ENCODE measurements around the gene WDR83.

WDR83 gene

DNA sequence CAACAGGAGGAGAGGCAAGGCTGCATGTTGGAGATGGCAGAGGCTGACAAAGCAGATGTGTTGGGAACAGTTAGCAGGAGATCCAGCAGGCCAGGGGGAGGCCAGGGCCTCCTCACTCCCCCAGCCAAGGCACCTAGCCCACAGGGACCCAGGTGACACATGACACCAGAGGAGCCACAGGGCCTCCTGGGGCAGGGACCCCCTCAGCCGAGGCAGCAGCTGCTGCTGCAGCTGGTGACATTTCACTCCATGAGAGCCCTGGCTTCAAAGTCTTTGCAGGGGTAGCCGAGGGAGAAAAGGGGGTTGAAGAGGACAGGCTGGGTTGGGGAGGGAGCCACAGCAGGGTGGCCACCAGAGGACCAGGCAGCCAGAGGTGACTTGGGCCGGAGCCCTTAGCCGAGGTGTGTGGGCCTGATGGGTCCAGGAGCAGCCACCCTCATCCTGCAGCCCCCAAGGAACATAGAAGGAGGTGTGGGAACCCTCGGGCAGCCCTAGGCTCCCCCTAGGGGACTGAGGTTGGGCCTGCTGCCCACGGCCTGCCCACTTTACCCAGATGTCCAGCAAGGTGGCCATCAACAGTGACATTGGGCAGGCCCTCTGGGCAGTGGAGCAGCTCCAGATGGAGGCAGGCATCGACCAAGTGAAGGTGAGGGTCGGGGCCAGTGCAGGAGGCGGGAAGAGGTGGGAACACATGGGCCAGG, 21.0 kb downstream of the WDR83 start, which contains the start of gene GNG14:
TSS of gene GNG14 (plus strand) at position 503 of the 701 bp plus-strand sequence. CDS start at position 554, 51 bp downstream.
- H3K14ac ChIP-seq (ENCODE audit: low read length) = no peak within 1 kb of the TSS

DNA sequence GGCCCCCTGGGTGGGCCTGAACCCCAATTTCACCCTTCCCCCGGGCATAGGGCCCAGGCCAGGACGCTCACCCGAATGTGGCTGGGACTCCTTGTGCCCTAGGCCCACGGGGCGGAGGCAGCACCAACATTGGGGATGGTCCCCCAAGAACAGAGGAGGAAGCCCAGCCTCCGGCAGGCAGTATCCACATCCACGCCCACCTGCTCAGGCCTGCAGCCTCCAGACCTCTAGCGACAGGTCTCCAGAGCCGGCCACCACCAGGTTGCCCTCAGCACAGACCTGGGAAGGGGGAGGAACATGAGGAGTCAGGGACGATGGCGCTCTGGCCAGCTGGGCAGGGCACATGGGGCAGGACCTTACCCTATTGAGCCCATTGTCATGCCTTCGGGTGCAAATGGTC, 22.4 kb downstream of the WDR83 start:
- no peak for DNase-seq
- Histone ChIP-seq H3K9ac (ENCODE audit: low read length) (no peak overlapping the region), H3K4me1 (ENCODE audit: control insufficient read depth in 1 of 2, insufficient read depth in 2 of 2, low read length in 2 of 2) (no peaks in the 10 kb centered on the region), H2BK120ac (ENCODE audit: insufficient read depth, low read length, poor library complexity) (no peak overlapping the region), H3K27ac (ENCODE audit: low read depth, low read length) (no peak overlapping the region), H3K79me2 (ENCODE audit: control insufficient read depth, insufficient read depth, low read length, poor library complexity) (no peaks in the 10 kb centered on the region), H3K18ac (ENCODE audit: low read length) (no peak overlapping the region), H3K9me3 (ENCODE audit: insufficient read depth, low read depth, low read length) (peaks cover 3% of the 10 kb centered on the region), H3K4me2 (ENCODE audit: low read length) (no peak overlapping the region), H3K14ac (ENCODE audit: low read length) (no peak overlapping the region), H2BK5ac (ENCODE audit: low read depth, low read length, poor library complexity) (no peak overlapping the region), H4K91ac (ENCODE audit: low read depth, low read length) (no peak overlapping the region), H3K79me1 (ENCODE audit: low read length) (no peaks in the 10 kb centered on the region), H2AFZ (ENCODE audit: insufficient read depth, low read length, poor library complexity) (no peak overlapping the region), H3K4me3 (ENCODE audit: low read depth, low read length) (no peak overlapping the region), H3K27me3 (ENCODE audit: insufficient read depth, low read length) (no peaks in the 10 kb centered on the region), H4K8ac (ENCODE audit: low read depth, low read length) (no peak overlapping the region), H3K36me3 (ENCODE audit: control insufficient read depth in 1 of 2, insufficient read depth in 2 of 2, low read length in 2 of 2) (peaks cover 9 to 10% of the 10 kb centered on the region in 2 experiments), H3K23ac (ENCODE audit: low read length) (no peak overlapping the region), H2AK5ac (ENCODE audit: low read length) (no peak overlapping the region), H4K12ac (ENCODE audit: low read depth, low read length) (no peak overlapping the region), H3K4ac (ENCODE audit: low read depth, low read length) (no peak overlapping the region), H2BK12ac (ENCODE audit: low read length) (no peak overlapping the region)
- no CpG with 5 or more reads among the region's 12 CpGs for WGBS (ENCODE audit: extremely low coverage, insufficient coverage, insufficient read length)

More for the DNA sequence above, 21.0 kb downstream of the WDR83 start, which contains the start of gene GNG14:
- H3K79me2 ChIP-seq (ENCODE audit: control insufficient read depth, insufficient read depth, low read length, poor library complexity) = no peaks in the 10 kb centered on the region
- no peaks in the 10 kb centered on the region for H3K27me3 ChIP-seq (ENCODE audit: insufficient read depth, low read length)
- H4K91ac ChIP-seq (ENCODE audit: low read depth, low read length) = no peak within 1 kb of the TSS
- H3K4me3 ChIP-seq (ENCODE audit: low read depth, low read length) = no peak within 1 kb of the TSS
- H3K23ac ChIP-seq (ENCODE audit: low read length) = no peak within 1 kb of the TSS
- H3K36me3 ChIP-seq (ENCODE audit: control insufficient read depth in 1 of 2, insufficient read depth in 2 of 2, low read length in 2 of 2) = peaks cover 7% of the 10 kb centered on the region in 2 experiments
- no peak within 1 kb of the TSS for H3K4me2 ChIP-seq (ENCODE audit: low read length)
- H4K8ac ChIP-seq (ENCODE audit: low read depth, low read length) = no peak within 1 kb of the TSS
- H2AFZ ChIP-seq (ENCODE audit: insufficient read depth, low read length, poor library complexity) = no peak within 1 kb of the TSS
- H3K79me1 ChIP-seq (ENCODE audit: low read length) = no peaks in the 10 kb centered on the region
- H2AK5ac ChIP-seq (ENCODE audit: low read length) = no peak within 1 kb of the TSS
- no peak for DNase-seq
- no peak within 1 kb of the TSS for H3K9ac ChIP-seq (ENCODE audit: low read length)
- no peak within 1 kb of the TSS for H3K27ac ChIP-seq (ENCODE audit: low read depth, low read length)
- no peak within 1 kb of the TSS for H2BK120ac ChIP-seq (ENCODE audit: insufficient read depth, low read length, poor library complexity)
- H2BK12ac ChIP-seq (ENCODE audit: low read length) = no peak within 1 kb of the TSS
- H3K4ac ChIP-seq (ENCODE audit: low read depth, low read length) = no peak within 1 kb of the TSS
- no peaks in the 10 kb centered on the region for H3K4me1 ChIP-seq (ENCODE audit: control insufficient read depth in 1 of 2, insufficient read depth in 2 of 2, low read length in 2 of 2)
- no peak within 1 kb of the TSS for H4K12ac ChIP-seq (ENCODE audit: low read depth, low read length)
- WGBS (ENCODE audit: extremely low coverage, insufficient coverage, insufficient read length) = no CpG with 5 or more reads among the region's 9 CpGs
- no peak within 1 kb of the TSS for H2BK5ac ChIP-seq (ENCODE audit: low read depth, low read length, poor library complexity)
- H3K18ac ChIP-seq (ENCODE audit: low read length) = no peak within 1 kb of the TSS
- H3K9me3 ChIP-seq (ENCODE audit: insufficient read depth, low read depth, low read length) = peaks cover 3% of the 10 kb centered on the region

- no peak overlapping the region for H2AK5ac ChIP-seq (ENCODE audit: low read length)
- H2BK120ac ChIP-seq (ENCODE audit: insufficient read depth, low read length, poor library complexity) = no peak overlapping the region
- H4K91ac ChIP-seq (ENCODE audit: low read depth, low read length) = no peak overlapping the region
- no peaks in the 10 kb centered on the region for H3K79me2 ChIP-seq (ENCODE audit: control insufficient read depth, insufficient read depth, low read length, poor library complexity)
- no peak overlapping the region for H3K4ac ChIP-seq (ENCODE audit: low read depth, low read length)
- peaks cover 3% of the 10 kb centered on the region for H3K9me3 ChIP-seq (ENCODE audit: insufficient read depth, low read depth, low read length)
- no peak overlapping the region for H2AFZ ChIP-seq (ENCODE audit: insufficient read depth, low read length, poor library complexity)
- H3K23ac ChIP-seq (ENCODE audit: low read length) = no peak overlapping the region
- no peak for DNase-seq
- H3K18ac ChIP-seq (ENCODE audit: low read length) = no peak overlapping the region
- H3K4me1 ChIP-seq (ENCODE audit: control insufficient read depth in 1 of 2, insufficient read depth in 2 of 2, low read length in 2 of 2) = no peaks in the 10 kb centered on the region
- no peaks in the 10 kb centered on the region for H3K79me1 ChIP-seq (ENCODE audit: low read length)
- no peak overlapping the region for H3K27ac ChIP-seq (ENCODE audit: low read depth, low read length)
- H4K12ac ChIP-seq (ENCODE audit: low read depth, low read length) = no peak overlapping the region
- H3K9ac ChIP-seq (ENCODE audit: low read length) = no peak overlapping the region
- H3K4me2 ChIP-seq (ENCODE audit: low read length) = no peak overlapping the region
- H3K4me3 ChIP-seq (ENCODE audit: low read depth, low read length) = no peak overlapping the region
- WGBS (ENCODE audit: extremely low coverage, insufficient coverage, insufficient read length) = no CpG with 5 or more reads among the region's 26 CpGs
- peaks cover 9 to 10% of the 10 kb centered on the region in 2 experiments for H3K36me3 ChIP-seq (ENCODE audit: control insufficient read depth in 1 of 2, insufficient read depth in 2 of 2, low read length in 2 of 2)
- H2BK12ac ChIP-seq (ENCODE audit: low read length) = no peak overlapping the region
- no peak overlapping the region for H4K8ac ChIP-seq (ENCODE audit: low read depth, low read length)
- H2BK5ac ChIP-seq (ENCODE audit: low read depth, low read length, poor library complexity) = no peak overlapping the region
- H3K14ac ChIP-seq (ENCODE audit: low read length) = no peak overlapping the region
- no peaks in the 10 kb centered on the region for H3K27me3 ChIP-seq (ENCODE audit: insufficient read depth, low read length)
Observed at GRCh38 chr19:12689581-12690216, 23.1 kb downstream of the WDR83 start.

DNA sequence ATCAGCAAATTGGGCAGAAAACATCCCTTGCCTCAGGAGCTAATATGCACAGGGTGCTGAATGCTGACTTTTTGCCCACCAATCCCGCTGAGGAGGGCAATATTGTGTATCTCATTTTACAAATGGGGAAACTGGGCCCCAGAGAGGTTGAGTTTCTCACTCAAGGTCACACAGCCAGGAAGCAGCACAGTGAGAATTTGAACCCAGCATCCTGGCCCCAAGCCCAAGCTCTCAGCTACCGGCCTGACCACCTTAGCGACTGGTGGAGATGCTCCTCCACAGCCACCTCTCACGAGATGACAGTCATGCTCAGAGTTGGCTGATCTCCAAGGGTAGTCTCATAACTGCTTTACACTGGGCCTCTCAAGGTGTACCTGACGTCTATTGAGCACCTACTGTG, 26.4 kb downstream of the WDR83 start:
- Histone ChIP-seq H3K9ac (ENCODE audit: low read length) (no peak overlapping the region), H3K79me2 (ENCODE audit: control insufficient read depth, insufficient read depth, low read length, poor library complexity) (peaks cover 4% of the 10 kb centered on the region), H3K4ac (ENCODE audit: low read depth, low read length) (no peak overlapping the region), H4K91ac (ENCODE audit: low read depth, low read length) (no peak overlapping the region), H3K4me1 (ENCODE audit: control insufficient read depth in 1 of 2, insufficient read depth in 2 of 2, low read length in 2 of 2) (peaks cover 3 to 5% of the 10 kb centered on the region in 2 experiments), H3K36me3 (ENCODE audit: control insufficient read depth in 1 of 2, insufficient read depth in 2 of 2, low read length in 2 of 2) (peaks cover 9 to 12% of the 10 kb centered on the region in 2 experiments), H2BK12ac (ENCODE audit: low read length) (no peak overlapping the region), H3K27me3 (ENCODE audit: insufficient read depth, low read length) (no peaks in the 10 kb centered on the region), H3K23ac (ENCODE audit: low read length) (no peak overlapping the region), H3K9me3 (ENCODE audit: insufficient read depth, low read depth, low read length) (peaks cover 6% of the 10 kb centered on the region), H3K79me1 (ENCODE audit: low read length) (peaks cover 2% of the 10 kb centered on the region), H2BK120ac (ENCODE audit: insufficient read depth, low read length, poor library complexity) (no peak overlapping the region), H3K4me2 (ENCODE audit: low read length) (no peak overlapping the region), H4K8ac (ENCODE audit: low read depth, low read length) (no peak overlapping the region), H3K14ac (ENCODE audit: low read length) (no peak overlapping the region), H3K4me3 (ENCODE audit: low read depth, low read length) (no peak overlapping the region), H2AFZ (ENCODE audit: insufficient read depth, low read length, poor library complexity) (no peak overlapping the region), H3K18ac (ENCODE audit: low read length) (no peak overlapping the region), H2AK5ac (ENCODE audit: low read length) (no peak overlapping the region), H2BK5ac (ENCODE audit: low read depth, low read length, poor library complexity) (no peak overlapping the region), H4K12ac (ENCODE audit: low read depth, low read length) (no peak overlapping the region), H3K27ac (ENCODE audit: low read depth, low read length) (no peak overlapping the region)
- DNase-seq = no peak
- no CpG with 5 or more reads among the region's 5 CpGs for WGBS (ENCODE audit: extremely low coverage, insufficient coverage, insufficient read length)

Measured in trophoblast cell (in vitro differentiated cells and primary cell).